ENCODE measurements around the gene RPS25.
"Not testable (repeated sequence)": the region's sequence is repeated elsewhere in the genome, so short reads cannot be mapped to it uniquely, and the experiment has no call there.

RPS25 gene

GRCh38 chr11:119014209-119014924, 3.8 kb downstream of the RPS25 start:
- DNase-seq, result no peak

GRCh38 chr11:119012629-119013170, 5.4 kb downstream of the RPS25 start:
- DNase-seq, result no peak

GRCh38 chr11:119011476-119012053, 6.6 kb downstream of the RPS25 start:
- DNase-seq, result no peak

DNA sequence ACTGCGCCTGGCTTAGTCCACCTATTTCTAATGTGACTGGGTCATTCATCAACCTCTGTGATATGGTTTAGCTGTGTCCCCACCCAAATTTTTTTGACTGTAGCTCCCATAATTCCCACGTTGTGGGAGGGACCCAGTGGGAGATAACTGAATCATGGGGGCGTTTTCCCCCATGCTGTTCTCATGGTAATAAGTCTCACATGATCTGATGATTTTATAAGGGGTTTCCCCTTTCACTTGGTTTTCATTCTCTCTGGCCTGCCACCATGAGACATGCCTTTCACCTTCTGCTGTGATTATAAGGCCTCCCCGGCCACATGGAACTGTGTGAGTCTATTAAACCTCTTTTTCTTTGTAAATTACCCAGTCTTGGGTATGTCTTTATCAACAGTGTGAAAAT, 11.5 kb downstream of the RPS25 start:
- DNase-seq, result no peak

GRCh38 chr11:119000906-119001305, 17.2 kb downstream of the RPS25 start:
- DNase-seq, result no peak

DNA sequence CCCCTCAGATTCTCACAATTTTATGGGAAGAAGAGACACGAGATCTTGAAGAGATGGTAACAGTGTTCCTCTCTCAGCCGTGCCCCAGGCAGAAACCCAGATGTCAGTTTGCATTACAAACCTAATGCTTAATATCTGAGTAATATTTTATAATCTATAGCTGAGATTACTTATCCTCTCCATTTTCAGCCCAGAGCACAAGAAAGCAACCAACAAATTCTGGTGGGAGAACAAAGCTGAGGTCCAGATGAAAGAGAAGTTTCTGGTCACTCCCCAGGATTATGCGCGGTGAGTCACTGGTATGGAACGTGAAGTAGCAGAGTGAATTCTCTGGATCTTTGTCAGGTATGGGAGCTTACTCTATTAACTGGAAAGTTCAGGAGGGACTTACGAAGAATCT, 19.3 kb downstream of the RPS25 start:
- no peak for DNase-seq

DNA sequence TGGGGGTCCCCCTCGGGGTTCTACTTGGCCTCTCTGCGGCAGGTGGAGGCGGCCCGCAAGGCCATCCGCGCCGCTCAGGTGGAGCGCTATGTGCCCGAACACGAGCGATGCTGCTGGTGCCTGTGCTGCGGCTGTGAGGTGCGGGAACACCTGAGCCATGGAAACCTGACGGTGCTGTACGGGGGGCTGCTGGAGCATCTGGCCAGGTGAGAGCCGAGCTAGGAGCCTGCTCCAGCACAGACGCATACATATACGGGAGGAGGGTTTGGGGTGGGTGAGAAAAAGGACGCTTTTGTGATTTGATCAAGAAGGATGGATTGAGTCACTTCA, 19.8 kb downstream of the RPS25 start:
- no peak for DNase-seq

DNA sequence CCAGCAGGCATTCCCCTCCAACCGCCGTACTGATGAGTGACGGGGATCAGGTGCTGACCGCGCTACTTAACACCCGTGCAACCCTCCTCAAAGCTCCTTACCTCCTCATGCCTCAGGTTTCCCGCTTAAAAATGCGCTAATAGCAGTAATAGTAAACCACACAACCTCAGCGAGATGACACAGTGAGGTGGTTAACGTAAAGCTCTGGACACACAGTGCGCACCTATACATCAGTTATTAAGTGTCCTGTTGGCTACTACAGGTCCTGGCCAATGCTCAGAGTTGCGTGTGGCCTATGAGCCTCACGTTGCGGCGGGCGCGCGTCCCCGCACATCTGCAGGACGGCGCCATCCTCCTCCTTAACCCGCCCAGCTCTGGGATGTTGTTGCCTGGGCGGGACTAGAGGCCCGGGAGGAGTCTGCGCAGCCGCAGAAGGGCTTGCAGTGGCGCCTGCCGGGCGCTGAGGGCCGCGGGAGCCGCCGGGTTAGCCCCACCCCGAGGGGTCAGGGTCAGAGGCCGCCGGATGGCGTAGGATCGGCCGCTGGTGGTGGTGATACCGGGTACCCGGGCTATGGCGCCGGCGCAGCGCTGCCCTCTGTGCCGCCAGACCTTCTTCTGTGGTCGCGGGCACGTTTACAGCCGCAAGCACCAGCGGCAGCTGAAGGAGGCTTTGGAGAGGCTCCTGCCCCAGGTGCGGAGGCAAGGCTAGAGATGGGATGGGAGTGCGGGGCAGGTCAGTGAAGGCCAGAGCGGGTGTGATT, 20.3 kb downstream of the RPS25 start, which contains the start of gene CENATAC:
TSS of gene CENATAC (plus strand) at position 512 of the 761 bp plus-strand sequence. CDS start at position 572, 60 bp downstream.
- peak; percentile 95 for DNase-seq

DNA sequence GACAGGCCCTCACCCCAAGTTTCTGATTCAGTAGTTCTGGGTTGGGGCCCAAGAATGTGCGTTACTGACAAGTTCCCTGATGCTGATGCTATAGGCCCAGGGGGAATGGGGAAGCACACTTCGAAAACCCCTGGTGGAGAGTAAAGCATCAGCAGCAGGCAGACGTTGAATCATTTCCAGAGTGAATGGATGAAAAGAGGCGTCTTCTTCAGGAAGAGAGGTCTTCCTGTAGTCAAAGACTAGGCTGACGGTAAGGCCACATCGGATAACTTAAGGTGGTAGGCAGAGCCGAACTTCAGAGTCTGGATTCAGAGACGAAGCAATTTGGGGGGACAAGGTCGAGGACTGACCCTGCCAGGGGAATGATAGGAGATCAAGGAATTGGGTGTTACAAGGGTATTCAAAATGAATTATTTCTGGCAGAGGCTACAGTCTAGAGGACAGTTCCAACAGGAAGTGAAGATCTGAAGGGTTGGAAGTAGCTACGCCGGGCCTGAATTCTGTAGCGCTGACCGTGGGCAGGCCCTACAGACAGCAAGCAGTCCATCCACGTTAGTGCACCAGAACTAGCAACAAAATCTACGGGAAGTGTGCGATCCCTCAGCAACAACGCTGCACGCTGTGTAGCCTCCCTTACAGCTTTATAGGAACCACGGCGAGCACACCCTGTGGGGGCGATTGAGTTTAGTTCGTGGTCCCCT, 21.1 kb downstream of the RPS25 start:
- no peak for DNase-seq

- DNase-seq, result not testable (repeated sequence)
Observed at GRCh38 chr11:118991486-118992038, 26.6 kb downstream of the RPS25 start.

- no peak for DNase-seq
Observed at GRCh38 chr11:118988280-118988679, 29.9 kb downstream of the RPS25 start.

DNA sequence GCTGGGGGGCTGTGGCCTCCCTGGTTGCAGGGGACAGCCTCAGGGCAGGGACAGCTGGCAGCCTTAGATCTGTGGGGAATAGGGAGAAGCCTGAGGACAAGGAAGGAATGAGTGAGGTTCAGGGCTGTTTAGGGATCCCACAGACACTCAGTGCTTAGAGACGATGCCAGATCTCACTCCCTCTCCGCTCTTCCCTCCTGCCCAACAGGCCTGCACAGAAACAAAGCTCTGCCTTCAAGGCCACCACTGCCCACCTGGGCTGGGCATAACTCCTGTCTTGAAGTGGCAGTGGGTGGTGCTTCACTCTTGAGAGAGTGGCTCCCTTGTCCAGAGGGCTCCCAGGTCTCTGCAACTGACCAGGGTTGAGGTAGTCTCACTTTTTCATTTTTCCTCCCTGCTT, 33.3 kb downstream of the RPS25 start:
- no peak for DNase-seq

GRCh38 chr11:118984337-118984736, 33.8 kb downstream of the RPS25 start:
- DNase-seq, result not testable (repeated sequence)

- DNase-seq, result no peak
Observed at GRCh38 chr11:118980191-118980881, 37.8 kb downstream of the RPS25 start.

DNA sequence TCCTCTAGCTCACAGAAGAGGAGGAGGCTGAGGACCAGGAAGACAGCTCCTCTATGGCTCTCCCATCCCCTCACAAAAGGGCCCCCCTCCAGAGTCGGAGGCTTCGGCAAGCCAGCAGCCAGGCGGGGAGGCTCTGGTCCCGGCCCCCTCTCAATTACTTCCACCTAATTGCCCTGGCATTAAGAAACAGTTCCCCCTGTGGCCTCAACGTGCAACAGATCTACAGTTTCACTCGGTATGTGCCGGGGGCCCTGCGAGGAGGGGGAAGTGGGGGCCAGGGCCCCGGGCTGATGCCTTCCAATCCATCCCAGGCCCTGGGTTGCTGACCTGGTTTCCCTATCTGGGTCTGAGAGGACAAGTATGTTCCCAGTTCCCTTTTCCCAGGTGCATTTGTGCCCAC, 38.7 kb downstream of the RPS25 start:
- DNase-seq, result no peak

DNA sequence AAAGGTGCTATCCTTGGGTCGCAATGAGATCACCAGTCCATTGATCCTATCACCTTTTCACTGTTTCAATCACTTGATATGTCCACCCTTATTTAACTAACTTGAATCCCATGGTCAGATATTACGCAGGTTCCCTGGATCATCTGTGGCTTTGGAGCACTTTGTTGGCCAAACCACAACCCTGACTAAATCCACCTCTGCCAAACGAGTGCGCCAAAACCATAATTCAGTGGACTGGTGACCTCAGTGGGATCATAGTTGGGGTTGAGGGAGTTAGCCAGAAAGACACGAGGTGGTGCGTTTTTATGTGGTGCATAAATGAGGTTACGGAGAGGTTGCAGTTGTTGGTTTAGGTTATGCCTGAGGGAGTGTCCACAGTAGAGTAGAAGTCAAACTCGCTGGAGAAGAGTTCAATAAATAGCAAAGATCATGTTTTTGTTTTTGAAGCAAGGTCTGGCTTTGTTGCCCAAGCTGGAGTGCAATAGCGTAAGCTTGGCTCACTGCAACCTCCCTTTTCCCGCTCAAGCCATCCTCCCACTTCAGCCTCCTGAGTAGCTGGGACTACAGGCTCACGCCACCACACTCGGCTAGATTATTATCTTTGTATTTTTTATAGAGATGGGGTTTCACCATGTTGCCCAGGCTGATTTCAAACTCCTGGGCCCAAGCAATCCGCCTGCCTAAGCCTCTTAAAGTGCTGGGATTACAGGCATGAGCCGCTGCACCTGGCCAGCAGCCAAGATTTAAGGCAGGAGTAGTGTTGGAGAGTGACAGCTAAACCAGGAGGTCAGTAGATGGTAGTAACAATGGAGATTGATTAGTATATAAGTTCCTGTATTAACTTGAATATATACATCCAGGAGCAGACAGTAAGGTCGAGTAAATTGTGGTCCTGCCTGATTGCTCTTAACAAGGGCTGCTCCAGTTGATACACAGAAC, 42.1 kb downstream of the RPS25 start:
- DNase-seq, result no peak

- DNase-seq, result no peak
Observed at GRCh38 chr11:118973985-118974384, 44.2 kb downstream of the RPS25 start.

- no peak for DNase-seq
Observed at GRCh38 chr11:118971646-118972045, 46.5 kb downstream of the RPS25 start, which contains the start of gene FOXR1. Gene FOXR1 (plus strand): TSS chr11:118971761. CDS start chr11:118971932, 171 bp downstream.

- not testable (repeated sequence) for DNase-seq
Observed at GRCh38 chr11:118969508-118969907, 48.6 kb downstream of the RPS25 start.
